HG03354 (cell line): Measurements from ENCODE around the gene SLC12A5.

Experiments
- ATAC-seq: cut with Tn5 transposase; IDR thresholded peaks from one replicate; pipeline ENCODE4 v1.9.1; 2021; ENCODE audit warnings: mild to moderate bottlenecking; ENCODE audit not compliant: unreplicated experiment, poor library complexity, severe bottlenecking

SLC12A5 gene

DNA sequence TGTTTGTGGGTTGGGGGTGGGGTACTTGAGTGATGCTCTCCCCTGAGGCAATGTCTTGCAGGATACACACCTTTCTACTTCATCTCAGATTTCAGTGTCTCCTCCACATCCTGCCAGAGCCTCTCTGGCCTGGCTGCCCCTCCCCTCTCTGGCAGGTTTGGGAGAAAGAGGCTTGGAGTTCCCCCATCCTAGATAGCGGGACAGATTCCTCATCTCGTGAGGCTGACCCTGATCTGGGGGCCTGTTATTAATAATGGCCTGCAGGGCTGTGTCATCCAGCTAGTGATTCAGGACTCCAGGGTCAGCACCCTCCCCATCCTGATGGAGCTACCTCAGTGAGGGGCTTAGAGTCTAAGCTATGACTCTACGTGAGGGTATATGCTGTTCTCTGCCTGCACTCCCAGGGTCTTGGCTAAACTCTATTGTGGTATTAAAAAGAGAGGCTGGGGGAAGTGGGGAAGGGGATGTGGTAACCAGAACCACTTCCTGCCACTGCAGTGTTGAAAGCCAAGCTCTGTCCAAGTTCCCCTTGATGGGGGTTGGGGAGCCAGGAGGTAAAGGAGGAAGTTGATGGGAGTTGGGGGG lies 24.0 kb upstream of the SLC12A5 start:
- ATAC-seq: no peak

GRCh38 chr20:46006022-46006705 lies 22.9 kb upstream of the SLC12A5 start:
- no peak for ATAC-seq

GRCh38 chr20:46006964-46007363 lies 22.1 kb upstream of the SLC12A5 start:
- ATAC-seq: no peak

DNA sequence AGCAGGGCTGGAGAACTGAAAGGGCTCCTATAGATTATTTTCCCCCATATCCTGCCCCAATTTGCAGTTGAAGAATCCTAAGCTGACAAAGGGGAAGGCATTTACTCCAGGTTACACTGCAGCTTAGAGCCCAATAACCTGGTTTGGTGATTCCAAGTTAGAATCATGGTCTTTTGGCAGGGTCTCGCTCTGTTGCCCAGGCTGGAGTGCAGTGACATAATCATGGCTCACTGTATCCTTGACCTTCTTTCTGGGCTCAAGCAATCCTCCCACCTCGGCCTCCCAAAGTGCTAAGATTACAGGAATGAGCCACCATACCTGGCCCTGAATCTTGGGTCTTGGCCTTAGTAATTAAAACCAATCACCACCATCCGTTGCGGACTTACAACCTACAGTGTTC lies 21.3 kb upstream of the SLC12A5 start:
- no peak for ATAC-seq

DNA sequence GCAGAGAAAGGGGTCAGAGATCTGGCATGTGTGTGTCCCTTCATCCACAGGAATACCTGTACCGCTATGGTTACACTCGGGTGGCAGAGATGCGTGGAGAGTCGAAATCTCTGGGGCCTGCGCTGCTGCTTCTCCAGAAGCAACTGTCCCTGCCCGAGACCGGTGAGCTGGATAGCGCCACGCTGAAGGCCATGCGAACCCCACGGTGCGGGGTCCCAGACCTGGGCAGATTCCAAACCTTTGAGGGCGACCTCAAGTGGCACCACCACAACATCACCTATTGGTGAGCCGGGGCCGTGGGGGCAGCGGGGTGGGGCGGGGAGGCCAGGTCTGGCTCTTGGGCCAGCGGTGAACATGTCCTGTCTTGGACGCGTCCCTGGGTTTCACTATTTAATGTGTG lies 19.2 kb upstream of the SLC12A5 start:
- no peak for ATAC-seq

- ATAC-seq: no peak
These were observed 18.3 kb upstream of the SLC12A5 start for GRCh38 chr20:46010491-46011391.

GRCh38 chr20:46011631-46012482 lies 17.2 kb upstream of the SLC12A5 start:
- no peak for ATAC-seq

DNA sequence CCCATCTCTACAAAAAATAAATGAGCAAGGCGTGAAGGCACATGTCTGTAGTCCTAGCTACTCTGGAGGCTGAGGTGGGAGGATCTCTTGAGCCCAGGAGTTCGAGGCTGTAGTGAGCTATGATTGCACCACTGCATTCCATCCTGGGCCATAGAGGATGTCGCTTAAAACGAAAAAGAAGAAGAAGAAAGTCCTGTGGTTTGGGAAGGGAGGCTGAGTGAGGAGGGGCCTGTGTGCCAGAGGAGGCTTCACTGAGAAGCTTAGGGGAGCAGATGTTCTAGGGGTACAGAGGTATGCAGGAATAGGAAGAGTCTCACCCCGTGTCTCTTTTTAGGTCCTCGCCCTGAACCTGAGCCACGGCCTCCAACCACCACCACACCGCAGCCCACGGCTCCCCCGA lies 16.1 kb upstream of the SLC12A5 start:
- no peak for ATAC-seq

- ATAC-seq: no peak
These were observed 15.6 kb upstream of the SLC12A5 start for GRCh38 chr20:46013322-46013828.

DNA sequence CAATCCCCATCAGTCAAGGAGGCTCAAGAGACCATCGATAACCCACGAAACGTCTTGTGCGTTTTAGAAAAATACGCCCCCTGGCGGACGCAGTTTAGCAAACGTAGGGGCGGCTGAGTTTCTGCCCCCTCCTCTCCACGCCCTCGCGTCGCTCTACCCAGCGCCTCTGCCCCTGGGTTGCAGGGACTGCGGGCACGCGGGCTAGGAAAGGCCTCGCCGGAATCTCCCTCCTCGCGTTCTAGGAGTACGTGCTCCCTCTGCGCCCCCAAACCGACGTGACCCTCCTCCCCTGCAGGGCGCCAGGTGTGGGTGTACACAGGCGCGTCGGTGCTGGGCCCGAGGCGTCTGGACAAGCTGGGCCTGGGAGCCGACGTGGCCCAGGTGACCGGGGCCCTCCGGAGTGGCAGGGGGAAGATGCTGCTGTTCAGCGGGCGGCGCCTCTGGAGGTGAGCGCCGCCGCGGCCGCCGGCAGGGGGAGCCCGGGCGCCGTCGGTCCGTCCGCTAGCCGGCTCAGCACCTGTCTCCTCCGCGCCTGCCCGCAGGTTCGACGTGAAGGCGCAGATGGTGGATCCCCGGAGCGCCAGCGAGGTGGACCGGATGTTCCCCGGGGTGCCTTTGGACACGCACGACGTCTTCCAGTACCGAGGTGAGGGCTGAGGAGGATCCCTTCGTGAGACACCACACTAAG lies 15.0 kb upstream of the SLC12A5 start:
- ATAC-seq: peak; percentile 71

DNA sequence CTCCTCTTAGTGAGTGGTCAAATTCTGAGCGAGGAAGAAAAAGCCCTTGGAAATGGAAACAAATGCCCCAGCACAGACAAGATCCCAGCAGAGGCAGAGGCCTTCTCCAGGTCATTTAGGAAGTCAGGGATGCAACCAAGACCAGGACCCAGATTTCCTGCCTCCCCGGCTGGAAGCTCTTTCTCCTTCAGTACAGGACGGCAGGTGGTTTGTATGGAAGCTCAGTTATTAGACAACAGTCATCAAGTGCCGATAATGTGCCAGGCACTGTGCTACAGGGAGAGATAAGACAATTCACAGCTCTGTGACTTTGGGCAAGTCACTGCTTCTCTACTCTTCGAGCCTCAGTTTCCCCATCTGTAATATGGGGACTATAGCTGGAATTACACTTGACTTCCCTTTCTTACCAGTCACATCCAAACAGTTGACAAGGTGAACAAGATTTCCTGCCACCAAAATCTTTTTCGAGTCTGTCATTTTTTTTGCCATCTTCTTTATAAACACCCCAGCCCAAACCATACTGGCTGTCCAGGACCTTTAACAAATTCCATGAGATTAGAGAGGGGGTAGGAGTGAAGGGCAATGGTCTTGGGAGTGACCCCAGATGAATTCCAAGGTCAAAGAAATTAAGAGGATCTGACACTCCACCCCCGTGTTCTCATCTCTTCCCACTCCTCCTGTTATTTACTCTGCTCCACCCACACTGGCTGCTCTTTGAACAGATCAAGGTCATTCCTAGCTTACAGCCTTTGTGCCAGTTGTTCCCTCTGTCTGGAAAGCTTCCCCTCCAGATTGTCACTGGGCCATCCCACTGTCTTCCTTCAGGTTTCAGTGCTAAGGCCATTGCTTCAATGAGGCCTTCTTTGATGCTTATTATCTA lies 14.3 kb upstream of the SLC12A5 start:
- ATAC-seq: no peak

DNA sequence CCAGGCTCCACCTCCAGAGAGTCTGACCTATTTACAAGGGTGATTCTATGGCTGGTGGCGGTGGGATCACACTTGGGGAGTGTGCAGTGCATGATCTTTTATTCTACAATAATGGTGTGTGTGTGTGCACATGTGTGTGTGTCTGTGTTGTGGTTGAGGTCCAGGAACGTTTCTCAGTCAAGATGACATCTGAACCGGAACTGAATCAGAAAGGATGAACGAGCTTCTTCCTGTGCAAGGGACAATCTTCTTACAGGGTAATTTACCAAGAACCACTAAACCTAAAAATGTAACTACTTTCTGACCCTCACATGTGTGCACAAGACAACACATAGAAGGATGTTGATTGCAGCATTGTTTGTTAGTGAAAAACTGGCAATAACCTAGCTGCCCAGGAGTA lies 11.7 kb upstream of the SLC12A5 start:
- ATAC-seq: no peak

- no peak for ATAC-seq
These were observed 10.9 kb upstream of the SLC12A5 start for GRCh38 chr20:46018112-46018511.

- no peak for ATAC-seq
These were observed 10.4 kb upstream of the SLC12A5 start for GRCh38 chr20:46018611-46019010.

DNA sequence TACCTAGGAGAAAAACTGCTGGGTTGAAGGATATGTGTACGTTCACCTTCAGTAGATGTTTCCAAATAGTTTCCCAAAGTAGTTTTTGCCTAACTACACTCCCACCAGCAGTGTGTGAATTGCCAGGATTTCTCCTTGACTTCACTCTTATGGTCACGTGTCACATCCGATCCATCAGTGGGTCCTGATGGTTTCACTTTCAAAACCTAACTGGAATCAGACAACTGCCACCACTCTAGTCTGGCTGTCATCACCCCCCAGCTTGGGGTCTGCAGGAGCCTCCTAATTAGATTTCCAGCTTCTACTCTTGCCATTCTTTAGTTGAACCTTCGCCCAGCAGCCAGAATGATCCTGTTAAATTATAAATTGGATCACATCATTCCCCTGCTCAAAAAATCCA lies 8.5 kb upstream of the SLC12A5 start:
- no peak for ATAC-seq

DNA sequence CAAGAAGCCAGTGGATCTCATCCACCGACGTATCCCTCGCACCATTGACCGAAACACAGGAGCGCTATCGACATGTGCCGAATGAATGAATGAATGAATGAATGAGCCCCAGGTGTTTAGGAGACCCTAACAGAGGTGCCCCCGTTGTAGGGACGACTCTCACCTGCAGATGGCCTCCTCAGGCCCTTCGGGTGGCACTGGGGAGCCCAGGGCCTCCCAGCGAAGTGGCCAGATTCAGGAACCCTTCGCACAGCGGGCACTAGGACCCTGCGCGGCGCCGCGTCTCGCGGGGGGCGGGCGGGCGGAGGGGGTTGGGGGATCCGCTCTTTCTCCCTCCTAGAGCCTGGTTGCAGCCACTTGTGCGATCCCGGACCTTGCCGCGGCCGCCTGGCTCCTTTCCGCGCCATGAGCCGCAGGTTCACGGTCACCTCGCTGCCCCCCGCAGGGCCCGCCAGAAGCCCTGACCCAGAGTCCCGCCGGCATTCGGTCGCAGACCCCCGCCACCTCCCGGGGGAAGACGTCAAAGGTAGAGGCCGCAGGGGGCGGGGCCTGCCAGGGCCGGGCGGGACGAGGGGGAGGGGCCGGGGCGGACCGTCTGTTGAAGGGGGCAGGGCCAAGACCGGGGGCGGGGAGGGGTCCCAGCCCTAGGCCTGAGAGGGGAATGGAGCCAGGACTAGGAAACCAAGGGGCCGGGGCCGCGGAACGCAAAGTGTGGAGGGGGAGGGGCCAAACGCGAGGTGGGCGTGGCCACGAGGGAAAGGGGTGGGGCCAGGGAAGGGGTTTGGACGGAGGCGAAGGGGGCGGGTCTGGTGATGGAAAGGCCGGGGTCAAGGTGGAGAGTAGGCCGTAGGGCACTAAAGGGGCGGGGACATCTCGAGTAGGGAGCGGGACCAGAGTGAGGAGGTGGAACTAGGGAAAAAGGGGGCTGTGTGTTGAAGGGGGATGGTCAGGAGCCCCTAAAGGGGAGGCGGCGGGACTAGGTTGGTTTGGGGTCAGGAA lies 7.4 kb upstream of the SLC12A5 start:
- ATAC-seq: peak; percentile 56
